ENCODE data around the gene TBC1D2.
A peak's percentile ranks its signal among the peaks of the same experiment; 100 is the strongest.

Gene TBC1D2

GRCh38 chr9:98263080-98263479, 7.6 kb upstream of the TBC1D2 start:
- DNase-seq (ENCODE audit: extremely low read depth, low read depth): no peak
- no peak overlapping the region for H3K4me3 ChIP-seq (replicated peaks; ENCODE audit: low read depth, low read length)
- no peak for TF ChIP-seq CTCF (IDR thresholded peaks at IDR 0.05; ENCODE audit: low read depth, low read length, missing control alignments)

GRCh38 chr9:98262056-98262455, 6.6 kb upstream of the TBC1D2 start:
- DNase-seq (ENCODE audit: extremely low read depth, low read depth): no peak
- no peak for TF ChIP-seq CTCF (IDR thresholded peaks at IDR 0.05; ENCODE audit: low read depth, low read length, missing control alignments)
- no peak overlapping the region for H3K4me3 ChIP-seq (replicated peaks; ENCODE audit: low read depth, low read length)

GRCh38 chr9:98260635-98261034, 5.2 kb upstream of the TBC1D2 start:
- DNase-seq (ENCODE audit: extremely low read depth, low read depth): no peak
- no peak for TF ChIP-seq CTCF (IDR thresholded peaks at IDR 0.05; ENCODE audit: low read depth, low read length, missing control alignments)
- no peak overlapping the region for H3K4me3 ChIP-seq (replicated peaks; ENCODE audit: low read depth, low read length)

- DNase-seq (ENCODE audit: extremely low read depth, low read depth): no peak
- TF ChIP-seq CTCF (IDR thresholded peaks at IDR 0.05; ENCODE audit: low read depth, low read length, missing control alignments): no peak
- H3K4me3 ChIP-seq (replicated peaks; ENCODE audit: low read depth, low read length): no peak overlapping the region
These were observed 4.3 kb upstream of the TBC1D2 start for GRCh38 chr9:98259791-98260190.

- H3K4me3 ChIP-seq (replicated peaks; ENCODE audit: low read depth, low read length): peak overlapping the region; percentile 90
- no peak for DNase-seq (ENCODE audit: extremely low read depth, low read depth)
- no peak for TF ChIP-seq CTCF (IDR thresholded peaks at IDR 0.05; ENCODE audit: low read depth, low read length, missing control alignments)
These were observed 1.3 kb upstream of the TBC1D2 start for GRCh38 chr9:98256756-98257155.

GRCh38 chr9:98255061-98255577, 330 bp downstream of the TBC1D2 start:
- TF ChIP-seq CTCF (IDR thresholded peaks at IDR 0.05; ENCODE audit: low read depth, low read length, missing control alignments): no peak
- peak overlapping the region; percentile 90 for H3K4me3 ChIP-seq (replicated peaks; ENCODE audit: low read depth, low read length)
- DNase-seq (ENCODE audit: extremely low read depth, low read depth): no peak

Data from HFF-Myc (cell line).